NCI-H510A (cell line): ENCODE data around the gene EXT2.

Source experiments
- DNase-seq: peaks from one replicate; lab custom pipeline; 2025; lab: John Stamatoyannopoulos, UW

EXT2 gene

GRCh38 chr11:44267006-44267749 is 171.7 kb downstream of the EXT2 start:
- no peak for DNase-seq

GRCh38 chr11:44267750-44268613 is 172.5 kb downstream of the EXT2 start:
- DNase-seq = no peak

GRCh38 chr11:44268614-44269080 is 173.2 kb downstream of the EXT2 start:
- no peak for DNase-seq

GRCh38 chr11:44269369-44270351 is 174.2 kb downstream of the EXT2 start:
- DNase-seq = no peak

GRCh38 chr11:44270403-44271273 is 175.2 kb downstream of the EXT2 start:
- DNase-seq = no peak

GRCh38 chr11:44271286-44271685 is 175.8 kb downstream of the EXT2 start:
- no peak for DNase-seq

GRCh38 chr11:44274404-44274803 is 178.9 kb downstream of the EXT2 start:
- DNase-seq = no peak

GRCh38 chr11:44275241-44275640 is 179.8 kb downstream of the EXT2 start:
- no peak for DNase-seq

- DNase-seq = no peak
Measured at GRCh38 chr11:44275961-44276550, 180.6 kb downstream of the EXT2 start.

GRCh38 chr11:44277196-44278090 is 182.0 kb downstream of the EXT2 start:
- no peak for DNase-seq

GRCh38 chr11:44279483-44279882 is 184.0 kb downstream of the EXT2 start:
- no peak for DNase-seq

- DNase-seq = no peak
Measured at GRCh38 chr11:44280257-44280656, 184.8 kb downstream of the EXT2 start.

GRCh38 chr11:44281151-44281550 is 185.7 kb downstream of the EXT2 start:
- DNase-seq = no peak

GRCh38 chr11:44282620-44283019 is 187.1 kb downstream of the EXT2 start:
- DNase-seq = peak; percentile 18

GRCh38 chr11:44285756-44286155 is 190.3 kb downstream of the EXT2 start:
- DNase-seq = no peak

GRCh38 chr11:44286268-44286880 is 190.9 kb downstream of the EXT2 start:
- DNase-seq = peak; percentile 24

- DNase-seq = no peak
Measured at GRCh38 chr11:44286911-44287310, 191.4 kb downstream of the EXT2 start.

GRCh38 chr11:44288133-44288526 is 192.7 kb downstream of the EXT2 start:
- no peak for DNase-seq

- no peak for DNase-seq
Measured at GRCh38 chr11:44290208-44290607, 194.7 kb downstream of the EXT2 start.
